Upper lobe of right lung (tissue), 1 donor: ENCODE data around the gene TENT4B. TPM values are rescaled to one million over a fixed set of nuclear protein-coding genes. Genes with fewer than 3 reads are reported as not detected.

Experiments used
- ATAC-seq: fragments of 200-7000 bp; cut with Tn5 transposase; one replicate; pipeline ENCODE4 v1.9.1; 2020; ENCODE audit warnings: mild to moderate bottlenecking, moderate library complexity
- DNase-seq: peaks from one replicate; pipeline ENCODE4 v3.0.0-alpha.2; 2020
- H3K27ac ChIP-seq: fragments of 200-600 bp; one replicate; pipeline ENCODE4 v1.8.0; 2022
- H3K27me3 ChIP-seq: fragments of 200-600 bp; one replicate; pipeline ENCODE4 v1.8.0; 2022; ENCODE audit warnings: mild to moderate bottlenecking
- H3K36me3 ChIP-seq: fragments of 200-600 bp; one replicate; pipeline ENCODE4 v1.8.0; 2022
- H3K4me1 ChIP-seq: fragments of 200-600 bp; one replicate; pipeline ENCODE4 v1.8.0; 2022
- H3K4me3 ChIP-seq: fragments of 200-600 bp; one replicate; pipeline ENCODE4 v1.8.0; 2022; ENCODE audit warnings: mild to moderate bottlenecking
- H3K9me3 ChIP-seq: fragments of 200-600 bp; one replicate; pipeline ENCODE4 v1.8.0; 2022
- CTCF ChIP-seq: fragments of 200-600 bp; IDR thresholded peaks from one replicate; pipeline ENCODE4 v1.8.0; 2022; ENCODE audit warnings: antibody characterized with exemption
- intact Hi-C: fragments of 100-400 bp; cut with DNase I; formaldehyde crosslinking; loops from one replicate; pipeline ENCODE4 v1.11.0; 2022
- total RNA-seq: library from RNA; stranded (reverse); fragmentation: NEBNext Ultra II Directional; extraction: Animal tissue kit (Norgen Biotek cat#: 25700); gene quantifications from one replicate; pipeline ENCODE4 v1.2.1, GENCODE V29; 2021
- donor health status: DM: no; HTN: yes; CAD: no; lungs with severe emphysema.

The TENT4B gene
- total RNA-seq, 1 donor from 2014 or later, result 13.3 TPM

GRCh38 chr16:50228364-50228868 is 75.3 kb downstream of the TENT4B start:
- Histone ChIP-seq H3K4me1 (no peaks in the 10 kb centered on the region), H3K9me3 (no peaks in the 10 kb centered on the region), H3K27ac (no peak overlapping the region), H3K36me3 (peaks cover 54% of the 10 kb centered on the region), H3K4me3 (no peak overlapping the region), H3K27me3 (no peaks in the 10 kb centered on the region)
- no peak for DNase-seq
- no peak for TF ChIP-seq CTCF
- intact Hi-C loops, result loop anchor here (10.0 kb wide), 1 partner anchor 136 kb away; the partner anchor contains the start of gene BRD7
- ATAC-seq, result no peak

- Histone ChIP-seq H3K27ac (no peak overlapping the region), H3K36me3 (peaks cover 47% of the 10 kb centered on the region), H3K27me3 (no peaks in the 10 kb centered on the region), H3K4me1 (no peaks in the 10 kb centered on the region), H3K4me3 (no peak overlapping the region), H3K9me3 (no peaks in the 10 kb centered on the region)
- no peak for TF ChIP-seq CTCF
- intact Hi-C loops, result loop anchor here (10.0 kb wide), 1 partner anchor 136 kb away; the partner anchor contains the start of gene BRD7
- DNase-seq (no peak), ATAC-seq (no peak)
Measured at GRCh38 chr16:50229149-50229726, 76.1 kb downstream of the TENT4B start.

- intact Hi-C loops, result no loop called here
- no peak for DNase-seq
- ATAC-seq, result no peak
- no peaks in the 10 kb centered on the region for H3K4me1 ChIP-seq
- no peak overlapping the region for H3K27ac ChIP-seq
- no peaks in the 10 kb centered on the region for H3K36me3 ChIP-seq
- TF ChIP-seq CTCF, result no peak
- H3K4me3 ChIP-seq, result no peak overlapping the region
- no peaks in the 10 kb centered on the region for H3K27me3 ChIP-seq
- H3K9me3 ChIP-seq, result no peaks in the 10 kb centered on the region
Measured at GRCh38 chr16:50234771-50235556, 81.9 kb downstream of the TENT4B start.

GRCh38 chr16:50235581-50235980 is 82.5 kb downstream of the TENT4B start:
- no peak for TF ChIP-seq CTCF
- Histone ChIP-seq H3K27me3 (no peaks in the 10 kb centered on the region), H3K27ac (no peak overlapping the region), H3K36me3 (no peaks in the 10 kb centered on the region), H3K4me1 (no peaks in the 10 kb centered on the region), H3K9me3 (no peaks in the 10 kb centered on the region), H3K4me3 (no peak overlapping the region)
- peak; percentile 60 for ATAC-seq
- intact Hi-C loops, result no loop called here
- no peak for DNase-seq

GRCh38 chr16:50238314-50238713 is 85.2 kb downstream of the TENT4B start:
- no peaks in the 10 kb centered on the region for H3K36me3 ChIP-seq
- DNase-seq (no peak), ATAC-seq (peak; percentile 32)
- no peaks in the 10 kb centered on the region for H3K4me1 ChIP-seq
- intact Hi-C loops, result no loop called here
- H3K27me3 ChIP-seq, result no peaks in the 10 kb centered on the region
- no peaks in the 10 kb centered on the region for H3K9me3 ChIP-seq
- no peak for TF ChIP-seq CTCF
- no peak overlapping the region for H3K4me3 ChIP-seq
- no peak overlapping the region for H3K27ac ChIP-seq
